ENCODE results near the gene CERS3.

Gene CERS3

GRCh38 chr15:100529556-100529955, 806 bp upstream of the CERS3 start:
- DNase-seq (ENCODE audit: low read depth in 2 of 2), result no peak

GRCh38 chr15:100526027-100526481, 2.7 kb downstream of the CERS3 start:
- DNase-seq (ENCODE audit: low read depth in 2 of 2), result no peak

- no peak for DNase-seq (ENCODE audit: low read depth in 2 of 2)
These were observed 3.3 kb downstream of the CERS3 start for GRCh38 chr15:100525436-100525835.

- DNase-seq (ENCODE audit: low read depth in 2 of 2), result no peak
These were observed 4.4 kb downstream of the CERS3 start for GRCh38 chr15:100524326-100524725.

GRCh38 chr15:100521907-100522306, 6.8 kb downstream of the CERS3 start:
- no peak for DNase-seq (ENCODE audit: low read depth in 2 of 2)

GRCh38 chr15:100520132-100520921, 8.4 kb downstream of the CERS3 start:
- no peak for DNase-seq (ENCODE audit: low read depth in 2 of 2)

GRCh38 chr15:100517846-100518245, 10.9 kb downstream of the CERS3 start:
- no peak for DNase-seq (ENCODE audit: low read depth in 2 of 2)

- no peak for DNase-seq (ENCODE audit: low read depth in 2 of 2)
These were observed 11.9 kb downstream of the CERS3 start for GRCh38 chr15:100516643-100517512.

- DNase-seq (ENCODE audit: low read depth in 2 of 2), result no peak
These were observed 13.0 kb downstream of the CERS3 start for GRCh38 chr15:100515758-100516157.

GRCh38 chr15:100508641-100509300, 20.0 kb downstream of the CERS3 start:
- DNase-seq (ENCODE audit: low read depth in 2 of 2), result no peak

GRCh38 chr15:100502651-100503050, 26.1 kb downstream of the CERS3 start:
- DNase-seq (ENCODE audit: low read depth in 2 of 2), result no peak

- DNase-seq (ENCODE audit: low read depth in 2 of 2), result no peak
These were observed 27.6 kb downstream of the CERS3 start for GRCh38 chr15:100501117-100501516.

GRCh38 chr15:100500226-100500990, 28.3 kb downstream of the CERS3 start:
- DNase-seq (ENCODE audit: low read depth in 2 of 2), result no peak

- DNase-seq (ENCODE audit: low read depth in 2 of 2), result no peak
These were observed 32.9 kb downstream of the CERS3 start for GRCh38 chr15:100495861-100496260.

GRCh38 chr15:100493213-100493612, 35.5 kb downstream of the CERS3 start:
- DNase-seq (ENCODE audit: low read depth in 2 of 2), result no peak

GRCh38 chr15:100484443-100484842, 44.3 kb downstream of the CERS3 start:
- no peak for DNase-seq (ENCODE audit: low read depth in 2 of 2)

- no peak for DNase-seq (ENCODE audit: low read depth in 2 of 2)
These were observed 45.4 kb downstream of the CERS3 start for GRCh38 chr15:100483370-100483769.

- no peak for DNase-seq (ENCODE audit: low read depth in 2 of 2)
These were observed 51.9 kb downstream of the CERS3 start for GRCh38 chr15:100476805-100477204.

GRCh38 chr15:100472736-100473135, 56.0 kb downstream of the CERS3 start:
- no peak for DNase-seq (ENCODE audit: low read depth in 2 of 2)

GRCh38 chr15:100471933-100472332, 56.8 kb downstream of the CERS3 start:
- no peak for DNase-seq (ENCODE audit: low read depth in 2 of 2)

GRCh38 chr15:100468285-100468684, 60.5 kb downstream of the CERS3 start:
- DNase-seq (ENCODE audit: low read depth in 2 of 2), result no peak

- no peak for DNase-seq (ENCODE audit: low read depth in 2 of 2)
These were observed 62.7 kb downstream of the CERS3 start for GRCh38 chr15:100466073-100466472.

Data from fibroblast of skin of left biceps (primary cell).